Measurements from ENCODE around the gene PSD2.

PSD2 gene

GRCh38 chr5:139882961-139883539 lies 87.4 kb downstream of the PSD2 start:
- peaks cover 25% of the 10 kb centered on the region for H3K27me3 ChIP-seq (ENCODE audit: insufficient read depth, low read length)
- no peaks in the 10 kb centered on the region for H3K4me1 ChIP-seq (ENCODE audit: control insufficient read depth, insufficient read depth, low read length, unreplicated experiment)
- no peak overlapping the region for H2AFZ ChIP-seq (ENCODE audit: low read length, unreplicated experiment)
- H3K36me3 ChIP-seq (ENCODE audit: insufficient read depth, low read length), result no peaks in the 10 kb centered on the region
- no peaks in the 10 kb centered on the region for H3K79me2 ChIP-seq (ENCODE audit: control insufficient read depth, insufficient read depth, low read length, unreplicated experiment)
- no peak overlapping the region for H3K4me3 ChIP-seq (ENCODE audit: low read depth, low read length)
- H3K27ac ChIP-seq (ENCODE audit: low read depth, low read length), result no peak overlapping the region

GRCh38 chr5:139884144-139884543 lies 88.5 kb downstream of the PSD2 start:
- H3K36me3 ChIP-seq (ENCODE audit: insufficient read depth, low read length), result no peaks in the 10 kb centered on the region
- no peak overlapping the region for H2AFZ ChIP-seq (ENCODE audit: low read length, unreplicated experiment)
- no peaks in the 10 kb centered on the region for H3K79me2 ChIP-seq (ENCODE audit: control insufficient read depth, insufficient read depth, low read length, unreplicated experiment)
- no peak overlapping the region for H3K27ac ChIP-seq (ENCODE audit: low read depth, low read length)
- peaks cover 34% of the 10 kb centered on the region for H3K27me3 ChIP-seq (ENCODE audit: insufficient read depth, low read length)
- H3K4me3 ChIP-seq (ENCODE audit: low read depth, low read length), result no peak overlapping the region
- no peaks in the 10 kb centered on the region for H3K4me1 ChIP-seq (ENCODE audit: control insufficient read depth, insufficient read depth, low read length, unreplicated experiment)

DNA sequence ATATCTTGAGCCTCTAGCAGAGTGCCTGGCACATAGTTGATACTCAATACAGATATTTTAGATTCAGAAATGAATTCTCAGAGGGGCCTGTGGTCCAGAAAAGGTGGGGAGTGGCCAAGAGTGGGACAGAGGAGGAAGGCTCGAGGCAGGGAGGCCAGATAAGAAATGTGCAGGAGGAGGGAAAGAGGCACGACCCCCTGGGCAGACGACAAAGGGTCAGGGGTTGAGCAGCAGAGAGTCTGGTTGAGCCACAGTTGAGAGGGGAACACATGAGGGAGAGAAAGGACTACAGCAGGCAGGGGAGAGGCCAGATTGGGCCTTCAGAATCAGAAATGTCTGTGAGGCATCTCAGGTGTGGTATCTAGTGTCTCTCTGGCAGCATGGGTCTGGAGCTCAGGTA lies 89.1 kb downstream of the PSD2 start:
- H3K27me3 ChIP-seq (ENCODE audit: insufficient read depth, low read length), result peaks cover 40% of the 10 kb centered on the region
- no peaks in the 10 kb centered on the region for H3K4me1 ChIP-seq (ENCODE audit: control insufficient read depth, insufficient read depth, low read length, unreplicated experiment)
- no peak overlapping the region for H3K4me3 ChIP-seq (ENCODE audit: low read depth, low read length)
- no peak overlapping the region for H2AFZ ChIP-seq (ENCODE audit: low read length, unreplicated experiment)
- no peaks in the 10 kb centered on the region for H3K36me3 ChIP-seq (ENCODE audit: insufficient read depth, low read length)
- no peak overlapping the region for H3K27ac ChIP-seq (ENCODE audit: low read depth, low read length)
- no peaks in the 10 kb centered on the region for H3K79me2 ChIP-seq (ENCODE audit: control insufficient read depth, insufficient read depth, low read length, unreplicated experiment)

GRCh38 chr5:139885172-139885856 lies 89.7 kb downstream of the PSD2 start:
- no peaks in the 10 kb centered on the region for H3K36me3 ChIP-seq (ENCODE audit: insufficient read depth, low read length)
- no peak overlapping the region for H2AFZ ChIP-seq (ENCODE audit: low read length, unreplicated experiment)
- H3K4me3 ChIP-seq (ENCODE audit: low read depth, low read length), result no peak overlapping the region
- no peaks in the 10 kb centered on the region for H3K4me1 ChIP-seq (ENCODE audit: control insufficient read depth, insufficient read depth, low read length, unreplicated experiment)
- H3K79me2 ChIP-seq (ENCODE audit: control insufficient read depth, insufficient read depth, low read length, unreplicated experiment), result no peaks in the 10 kb centered on the region
- H3K27ac ChIP-seq (ENCODE audit: low read depth, low read length), result no peak overlapping the region
- H3K27me3 ChIP-seq (ENCODE audit: insufficient read depth, low read length), result peaks cover 45% of the 10 kb centered on the region

GRCh38 chr5:139885857-139886208 lies 90.2 kb downstream of the PSD2 start:
- no peaks in the 10 kb centered on the region for H3K4me1 ChIP-seq (ENCODE audit: control insufficient read depth, insufficient read depth, low read length, unreplicated experiment)
- peaks cover 50% of the 10 kb centered on the region for H3K27me3 ChIP-seq (ENCODE audit: insufficient read depth, low read length)
- H2AFZ ChIP-seq (ENCODE audit: low read length, unreplicated experiment), result no peak overlapping the region
- no peak overlapping the region for H3K27ac ChIP-seq (ENCODE audit: low read depth, low read length)
- no peaks in the 10 kb centered on the region for H3K79me2 ChIP-seq (ENCODE audit: control insufficient read depth, insufficient read depth, low read length, unreplicated experiment)
- no peak overlapping the region for H3K4me3 ChIP-seq (ENCODE audit: low read depth, low read length)
- no peaks in the 10 kb centered on the region for H3K36me3 ChIP-seq (ENCODE audit: insufficient read depth, low read length)

DNA sequence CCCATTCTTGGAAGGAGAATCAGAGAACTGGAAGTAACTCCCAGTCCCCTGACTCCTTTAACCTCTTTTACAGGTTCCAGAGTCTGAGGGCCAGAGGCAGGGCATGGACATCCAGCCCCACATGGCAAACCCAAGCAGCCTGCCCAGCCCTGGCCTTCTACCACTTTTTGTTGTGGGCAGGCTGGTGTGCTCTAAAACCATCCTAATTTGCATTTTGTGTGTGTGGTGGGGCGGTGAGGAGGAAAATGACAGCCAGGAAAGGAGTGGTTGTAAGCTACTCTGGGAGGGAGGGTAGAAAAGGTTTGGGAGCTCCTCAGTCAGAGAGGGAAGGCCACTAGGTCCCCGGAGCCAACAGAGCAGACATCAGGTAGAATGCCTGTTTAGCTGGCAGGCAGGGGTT lies 90.6 kb downstream of the PSD2 start:
- Histone ChIP-seq H3K27me3 (ENCODE audit: insufficient read depth, low read length) (peaks cover 53% of the 10 kb centered on the region), H3K4me3 (ENCODE audit: low read depth, low read length) (no peak overlapping the region), H2AFZ (ENCODE audit: low read length, unreplicated experiment) (no peak overlapping the region), H3K4me1 (ENCODE audit: control insufficient read depth, insufficient read depth, low read length, unreplicated experiment) (no peaks in the 10 kb centered on the region), H3K27ac (ENCODE audit: low read depth, low read length) (no peak overlapping the region), H3K79me2 (ENCODE audit: control insufficient read depth, insufficient read depth, low read length, unreplicated experiment) (no peaks in the 10 kb centered on the region), H3K36me3 (ENCODE audit: insufficient read depth, low read length) (no peaks in the 10 kb centered on the region)

- peaks cover 73% of the 10 kb centered on the region for H3K27me3 ChIP-seq (ENCODE audit: insufficient read depth, low read length)
These were observed 92.8 kb downstream of the PSD2 start for GRCh38 chr5:139888370-139888769.

GRCh38 chr5:139889410-139889809 lies 93.8 kb downstream of the PSD2 start:
- Histone ChIP-seq H3K4me3 (ENCODE audit: low read depth, low read length) (no peak overlapping the region), H2AFZ (ENCODE audit: low read length, unreplicated experiment) (no peak overlapping the region), H3K27me3 (ENCODE audit: insufficient read depth, low read length) (peaks cover 73% of the 10 kb centered on the region), H3K79me2 (ENCODE audit: control insufficient read depth, insufficient read depth, low read length, unreplicated experiment) (no peaks in the 10 kb centered on the region), H3K27ac (ENCODE audit: low read depth, low read length) (no peak overlapping the region), H3K36me3 (ENCODE audit: insufficient read depth, low read length) (no peaks in the 10 kb centered on the region), H3K4me1 (ENCODE audit: control insufficient read depth, insufficient read depth, low read length, unreplicated experiment) (no peaks in the 10 kb centered on the region)

More at GRCh38 chr5:139888370-139888769, 92.8 kb downstream of the PSD2 start:
- Histone ChIP-seq H2AFZ (ENCODE audit: low read length, unreplicated experiment) (no peak overlapping the region), H3K4me1 (ENCODE audit: control insufficient read depth, insufficient read depth, low read length, unreplicated experiment) (no peaks in the 10 kb centered on the region), H3K4me3 (ENCODE audit: low read depth, low read length) (no peak overlapping the region), H3K36me3 (ENCODE audit: insufficient read depth, low read length) (no peaks in the 10 kb centered on the region), H3K27ac (ENCODE audit: low read depth, low read length) (no peak overlapping the region), H3K79me2 (ENCODE audit: control insufficient read depth, insufficient read depth, low read length, unreplicated experiment) (no peaks in the 10 kb centered on the region)

GRCh38 chr5:139893873-139894272 lies 98.3 kb downstream of the PSD2 start:
- Histone ChIP-seq H3K4me1 (ENCODE audit: control insufficient read depth, insufficient read depth, low read length, unreplicated experiment) (no peaks in the 10 kb centered on the region), H3K4me3 (ENCODE audit: low read depth, low read length) (no peak overlapping the region), H2AFZ (ENCODE audit: low read length, unreplicated experiment) (no peak overlapping the region), H3K36me3 (ENCODE audit: insufficient read depth, low read length) (no peaks in the 10 kb centered on the region), H3K27me3 (ENCODE audit: insufficient read depth, low read length) (peaks cover 58% of the 10 kb centered on the region), H3K27ac (ENCODE audit: low read depth, low read length) (no peak overlapping the region), H3K79me2 (ENCODE audit: control insufficient read depth, insufficient read depth, low read length, unreplicated experiment) (no peaks in the 10 kb centered on the region)
